ENCODE measurements around the gene EPHB4. TPM values are rescaled to one million over a fixed set of nuclear protein-coding genes. Genes with fewer than 3 reads are reported as not detected.
"Not testable (repeated sequence)": the region's sequence is repeated elsewhere in the genome, so short reads cannot be mapped to it uniquely, and the experiment has no call there.

EPHB4 gene
- total RNA-seq, 2 experiments from 2014 or later, result 1.5 to 1.9 TPM

DNA sequence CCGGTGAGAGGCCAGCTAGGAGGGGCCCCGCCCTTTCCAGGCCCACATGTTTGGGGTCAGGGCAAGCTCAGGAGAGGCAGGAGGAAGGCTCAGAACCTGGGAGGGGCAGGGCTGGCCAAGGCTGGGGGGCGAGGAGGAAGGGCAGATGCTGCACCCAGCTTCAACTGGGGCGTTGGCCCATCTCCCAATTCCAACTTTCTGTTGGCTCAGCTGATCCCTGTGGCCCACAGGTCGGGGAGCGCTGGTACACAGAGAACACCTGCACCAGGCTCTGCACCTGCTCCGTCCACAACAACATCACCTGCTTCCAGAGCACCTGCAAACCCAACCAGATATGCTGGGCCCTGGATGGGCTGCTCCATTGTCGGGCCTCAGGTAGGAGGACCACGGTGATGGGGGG lies 53.8 kb downstream of the EPHB4 start:
- ATAC-seq (no peak), DNase-seq (no peak)
- Mint-ChIP-seq H3K27me3 (ENCODE audit: low read depth) (no peaks in the 10 kb centered on the region), H3K4me3 (no peak overlapping the region), H3K36me3 (ENCODE audit: low read depth) (no peaks in the 10 kb centered on the region), H3K4me1 (ENCODE audit: low read depth) (no peaks in the 10 kb centered on the region), H3K27ac (no peak overlapping the region), H3K9me3 (ENCODE audit: insufficient read depth) (no peaks in the 10 kb centered on the region)
- CTCF ChIA-PET, result no interaction called here
- POLR2A ChIA-PET, result interaction anchor here (0.6 kb wide), 1 partner anchor 43 kb away, joined by 4 read pairs; no protein-coding TSS in a partner anchor

- CTCF ChIA-PET, result interaction anchor here (1.0 kb wide), 1 partner anchor 62 kb away, joined by 4 read pairs; the partner anchor contains the start of gene POP7
- H3K36me3 Mint-ChIP-seq (ENCODE audit: low read depth), result no peaks in the 10 kb centered on the region
- H3K4me3 Mint-ChIP-seq, result no peak overlapping the region
- no peak for ATAC-seq
- no peaks in the 10 kb centered on the region for H3K4me1 Mint-ChIP-seq (ENCODE audit: low read depth)
- no peaks in the 10 kb centered on the region for H3K27me3 Mint-ChIP-seq (ENCODE audit: low read depth)
- POLR2A ChIA-PET, result no interaction called here
- H3K9me3 Mint-ChIP-seq (ENCODE audit: insufficient read depth), result no peaks in the 10 kb centered on the region
- DNase-seq, result no peak
- no peak overlapping the region for H3K27ac Mint-ChIP-seq
These were observed 58.5 kb downstream of the EPHB4 start for GRCh38 chr7:100768784-100769183.

GRCh38 chr7:100765250-100765649 lies 62.1 kb downstream of the EPHB4 start:
- H3K27ac Mint-ChIP-seq, result no peak overlapping the region
- no peak for DNase-seq
- ChIA-PET CTCF (no interaction called here), POLR2A (no interaction called here)
- H3K4me1 Mint-ChIP-seq (ENCODE audit: low read depth), result no peaks in the 10 kb centered on the region
- H3K27me3 Mint-ChIP-seq (ENCODE audit: low read depth), result no peaks in the 10 kb centered on the region
- no peaks in the 10 kb centered on the region for H3K9me3 Mint-ChIP-seq (ENCODE audit: insufficient read depth)
- no peaks in the 10 kb centered on the region for H3K36me3 Mint-ChIP-seq (ENCODE audit: low read depth)
- ATAC-seq, result no peak
- no peak overlapping the region for H3K4me3 Mint-ChIP-seq

DNA sequence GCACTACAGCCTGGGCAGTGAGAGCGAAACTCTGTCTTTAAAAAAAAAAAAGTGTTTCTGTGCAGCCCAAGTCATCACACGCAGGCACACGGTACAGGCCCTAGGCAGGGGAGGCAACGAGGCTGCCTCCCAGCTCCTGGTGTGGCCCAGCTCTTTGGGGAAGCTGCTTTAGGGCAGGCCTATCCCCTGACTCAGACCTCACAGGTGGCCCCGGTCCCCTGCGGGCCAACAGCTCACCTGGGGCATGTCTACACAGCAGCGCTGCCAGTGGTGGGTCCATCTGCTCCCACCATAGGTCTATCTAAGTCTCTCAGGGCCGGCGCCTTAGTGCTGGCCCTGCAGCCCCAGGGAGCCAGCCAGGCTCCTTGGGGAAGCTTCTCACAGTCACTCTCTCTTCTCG lies 62.5 kb downstream of the EPHB4 start:
- H3K36me3 Mint-ChIP-seq (ENCODE audit: low read depth), result no peaks in the 10 kb centered on the region
- no peak for DNase-seq
- H3K27me3 Mint-ChIP-seq (ENCODE audit: low read depth), result no peaks in the 10 kb centered on the region
- ATAC-seq, result no peak
- no peaks in the 10 kb centered on the region for H3K4me1 Mint-ChIP-seq (ENCODE audit: low read depth)
- H3K27ac Mint-ChIP-seq, result no peak overlapping the region
- ChIA-PET CTCF (no interaction called here), POLR2A (no interaction called here)
- no peak overlapping the region for H3K4me3 Mint-ChIP-seq
- no peaks in the 10 kb centered on the region for H3K9me3 Mint-ChIP-seq (ENCODE audit: insufficient read depth)

- no peak overlapping the region for H3K27ac Mint-ChIP-seq
- no peaks in the 10 kb centered on the region for H3K27me3 Mint-ChIP-seq (ENCODE audit: low read depth)
- ChIA-PET POLR2A (no interaction called here), CTCF (interaction anchor here (1.9 kb wide), 1 partner anchor 58 kb away, joined by 7 read pairs; the partner anchor contains the start of gene POP7)
- no peaks in the 10 kb centered on the region for H3K36me3 Mint-ChIP-seq (ENCODE audit: low read depth)
- H3K9me3 Mint-ChIP-seq (ENCODE audit: insufficient read depth), result no peaks in the 10 kb centered on the region
- no peak for ATAC-seq
- DNase-seq, result no peak
- H3K4me1 Mint-ChIP-seq (ENCODE audit: low read depth), result no peaks in the 10 kb centered on the region
- H3K4me3 Mint-ChIP-seq, result no peak overlapping the region
These were observed 63.7 kb downstream of the EPHB4 start for GRCh38 chr7:100763556-100764140.

DNA sequence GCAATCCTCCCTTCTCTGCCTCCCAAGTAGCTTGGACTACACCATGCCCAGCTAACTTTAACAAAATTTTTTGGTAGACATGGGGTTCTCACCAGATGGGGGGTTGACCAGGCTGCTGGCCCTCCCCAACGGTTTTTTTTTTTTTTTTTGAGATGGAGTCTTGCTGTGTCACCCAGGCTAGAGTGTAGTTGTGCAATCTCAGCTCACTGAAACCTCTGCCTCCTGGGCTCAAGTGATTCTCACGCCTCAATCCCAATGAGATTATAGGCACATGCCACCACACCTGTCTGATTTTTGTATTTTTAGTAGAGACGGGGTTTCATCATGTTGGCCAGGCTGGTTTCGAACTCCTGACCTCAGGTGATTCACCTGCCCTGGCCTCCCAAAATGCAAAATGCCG lies 64.5 kb downstream of the EPHB4 start:
- CTCF ChIA-PET, result interaction anchor here (0.9 to 1.9 kb wide), 3 partner anchors 38 to 90 kb away, joined by 3 to 7 read pairs (median 3); partner anchors contain the start of genes POP7 and SLC12A9
- POLR2A ChIA-PET; DNase-seq; H3K27me3 Mint-ChIP-seq (ENCODE audit: low read depth); ATAC-seq; H3K36me3 Mint-ChIP-seq (ENCODE audit: low read depth); H3K9me3 Mint-ChIP-seq (ENCODE audit: insufficient read depth); H3K4me3 Mint-ChIP-seq; H3K4me1 Mint-ChIP-seq (ENCODE audit: low read depth); H3K27ac Mint-ChIP-seq: not testable (repeated sequence)

- Mint-ChIP-seq H3K4me3 (no peak overlapping the region), H3K36me3 (ENCODE audit: low read depth) (no peaks in the 10 kb centered on the region), H3K27ac (no peak overlapping the region), H3K27me3 (ENCODE audit: low read depth) (no peaks in the 10 kb centered on the region), H3K4me1 (ENCODE audit: low read depth) (no peaks in the 10 kb centered on the region), H3K9me3 (ENCODE audit: insufficient read depth) (no peaks in the 10 kb centered on the region)
- DNase-seq (no peak), ATAC-seq (no peak)
- CTCF ChIA-PET, result no interaction called here
- POLR2A ChIA-PET, result no interaction called here
These were observed 67.8 kb downstream of the EPHB4 start for GRCh38 chr7:100759357-100760171.

- Mint-ChIP-seq H3K27me3 (ENCODE audit: low read depth) (peaks cover 7% of the 10 kb centered on the region), H3K4me3 (no peak overlapping the region), H3K36me3 (ENCODE audit: low read depth) (no peaks in the 10 kb centered on the region), H3K4me1 (ENCODE audit: low read depth) (no peaks in the 10 kb centered on the region), H3K27ac (no peak overlapping the region), H3K9me3 (ENCODE audit: insufficient read depth) (no peaks in the 10 kb centered on the region)
- DNase-seq (no peak), ATAC-seq (no peak)
- POLR2A ChIA-PET, result no interaction called here
- CTCF ChIA-PET, result interaction anchor here (0.9 kb wide), 1 partner anchor 46 kb away, joined by 4 read pairs; no protein-coding TSS in a partner anchor
These were observed 73.6 kb downstream of the EPHB4 start for GRCh38 chr7:100753750-100754149.

DNA sequence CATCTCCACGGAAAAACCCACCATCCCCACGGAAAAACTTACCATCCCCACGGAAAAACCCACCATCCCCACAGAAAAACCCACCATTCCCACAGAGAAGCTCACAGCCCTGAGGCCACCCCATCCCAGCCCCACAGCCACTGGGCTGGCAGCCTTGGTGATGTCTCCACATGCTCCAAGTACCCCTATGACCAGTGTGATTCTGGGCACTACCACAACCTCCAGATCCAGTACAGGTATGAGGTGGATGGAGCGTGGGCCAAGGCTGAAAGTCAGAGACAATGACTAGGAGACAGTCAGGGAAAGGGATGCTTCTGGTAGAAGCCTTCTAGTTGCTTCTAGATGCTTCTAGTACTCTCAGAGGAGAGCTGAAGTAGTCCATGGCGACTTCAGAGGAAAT lies 74.3 kb downstream of the EPHB4 start:
- Mint-ChIP-seq H3K36me3 (ENCODE audit: low read depth) (no peaks in the 10 kb centered on the region), H3K9me3 (ENCODE audit: insufficient read depth) (no peaks in the 10 kb centered on the region), H3K27ac (no peak overlapping the region), H3K27me3 (ENCODE audit: low read depth) (peaks cover 7% of the 10 kb centered on the region), H3K4me1 (ENCODE audit: low read depth) (no peaks in the 10 kb centered on the region), H3K4me3 (no peak overlapping the region)
- ChIA-PET CTCF (interaction anchor here (0.9 kb wide), 1 partner anchor 46 kb away, joined by 4 read pairs; no protein-coding TSS in a partner anchor), POLR2A (no interaction called here)
- ATAC-seq (no peak), DNase-seq (no peak)

Small RNA genes within 50 kb of the gene (microRNA-seq; reads per million reads assigned to microRNA genes)
- gene MIR6875, result not detected

Other genes starting within 250 kb of the EPHB4 start
- 100 to 1,000 TPM; 191 to 193 TPM for gene LRCH4, start 241.4 kb downstream of the EPHB4 start, total RNA-seq
- gene FBXO24, start 241.2 kb downstream of the EPHB4 start, total RNA-seq, result under 1 TPM; 0.37 to 0.45 TPM
- gene PCOLCE, start 225.2 kb downstream of the EPHB4 start, total RNA-seq, result 10 to 100 TPM; 17.0 to 17.6 TPM
- gene MOSPD3, start 215.0 kb downstream of the EPHB4 start, total RNA-seq, result 10 to 100 TPM; 42.1 to 43.5 TPM
- gene TFR2, start 186.0 kb downstream of the EPHB4 start, total RNA-seq, result 10 to 100 TPM; 13.1 to 14.5 TPM
- gene ACTL6B, start 171.1 kb downstream of the EPHB4 start, total RNA-seq, result not detected
- gene GNB2, start 153.8 kb downstream of the EPHB4 start, total RNA-seq, result 100 to 1,000 TPM; 274 to 286 TPM
- gene GIGYF1, start 133.3 kb downstream of the EPHB4 start, total RNA-seq, result 10 to 100 TPM; 42.1 to 43.0 TPM
- 10 to 100 TPM; 43.6 to 48.3 TPM for gene POP7, start 121.4 kb downstream of the EPHB4 start, total RNA-seq
- gene EPO, start 107.1 kb downstream of the EPHB4 start, total RNA-seq, result not detected
- gene ZAN, start 93.9 kb downstream of the EPHB4 start, total RNA-seq, result not detected
- 10 to 100 TPM; 28.3 to 29.5 TPM for gene SLC12A9, start 25.2 kb upstream of the EPHB4 start, total RNA-seq
- 10 to 100 TPM; 25.5 to 28.6 TPM for gene TRIP6, start 39.9 kb upstream of the EPHB4 start, total RNA-seq
- gene SRRT, start 47.6 kb upstream of the EPHB4 start, total RNA-seq, result 100 to 1,000 TPM; 273 to 292 TPM
- 1 to 10 TPM; 2.0 to 3.7 TPM for gene UFSP1, start 62.2 kb upstream of the EPHB4 start, total RNA-seq
- not detected for gene ACHE, start 68.4 kb upstream of the EPHB4 start, total RNA-seq
- gene MUC3A, start 122.0 kb upstream of the EPHB4 start, total RNA-seq, result not detected
- not detected for gene MUC12, start 142.0 kb upstream of the EPHB4 start, total RNA-seq
- not detected for gene MUC17, start 192.6 kb upstream of the EPHB4 start, total RNA-seq

Data from activated CD8-positive, alpha-beta T cell treated with anti-CD3 and anti-CD28 coated beads, Interleukin-2, amount 10 ng/mL, durations not matched to agents 7 days and 5 days (primary cell).